Fibroblast of peridontal ligament (primary cell): ENCODE measurements around the gene TSPEAR.
"Not testable (repeated sequence)": the region's sequence is repeated elsewhere in the genome, so short reads cannot be mapped to it uniquely, and the experiment has no call there.

Source experiments
- DNase-seq: peaks from one replicate; pipeline ENCODE4 v3.0.0-alpha.2; 2010; ENCODE audit errors: extremely low read depth

Gene TSPEAR

GRCh38 chr21:44684077-44684476 is 27.3 kb downstream of the TSPEAR start:
- DNase-seq = no peak

GRCh38 chr21:44682580-44683151 is 28.7 kb downstream of the TSPEAR start:
- no peak for DNase-seq

- DNase-seq = no peak
Observed at GRCh38 chr21:44681861-44682579, 29.4 kb downstream of the TSPEAR start, which contains the start of gene KRTAP12-1. Gene KRTAP12-1 (minus strand): TSS chr21:44682163. CDS start chr21:44682123, 40 bp downstream.

GRCh38 chr21:44681152-44681551 is 30.2 kb downstream of the TSPEAR start:
- no peak for DNase-seq

- no peak for DNase-seq
Observed at GRCh38 chr21:44677881-44678280, 33.5 kb downstream of the TSPEAR start.

- DNase-seq = no peak
Observed at GRCh38 chr21:44671911-44672310, 39.5 kb downstream of the TSPEAR start.

- DNase-seq = no peak
Observed at GRCh38 chr21:44670642-44671432, 40.5 kb downstream of the TSPEAR start.

GRCh38 chr21:44667612-44668011 is 43.8 kb downstream of the TSPEAR start:
- no peak for DNase-seq

GRCh38 chr21:44666401-44667320 is 44.7 kb downstream of the TSPEAR start, which contains the start of gene KRTAP12-2:
Gene KRTAP12-2 (minus strand): TSS chr21:44666927. CDS start chr21:44666886, 41 bp downstream.
- DNase-seq = no peak

GRCh38 chr21:44664691-44665090 is 46.7 kb downstream of the TSPEAR start:
- DNase-seq = no peak

GRCh38 chr21:44661567-44661966 is 49.8 kb downstream of the TSPEAR start:
- not testable (repeated sequence) for DNase-seq

GRCh38 chr21:44658913-44659595 is 52.3 kb downstream of the TSPEAR start:
- DNase-seq = no peak

- no peak for DNase-seq
Observed at GRCh38 chr21:44658541-44658910, 52.8 kb downstream of the TSPEAR start.

GRCh38 chr21:44657635-44658540 is 53.5 kb downstream of the TSPEAR start, which contains the start of gene KRTAP12-3:
Gene KRTAP12-3 (plus strand): TSS chr21:44657932. CDS start chr21:44657980, 48 bp downstream.
- DNase-seq = no peak

- no peak for DNase-seq
Observed at GRCh38 chr21:44656868-44657267, 54.5 kb downstream of the TSPEAR start.

GRCh38 chr21:44654576-44655175 is 56.7 kb downstream of the TSPEAR start, which contains the start of gene KRTAP12-4:
Gene KRTAP12-4 (minus strand): TSS chr21:44654659. CDS start chr21:44654614, 45 bp downstream.
- DNase-seq = no peak

- DNase-seq = no peak
Observed at GRCh38 chr21:44653656-44654575, 57.5 kb downstream of the TSPEAR start.

- no peak for DNase-seq
Observed at GRCh38 chr21:44653123-44653522, 58.2 kb downstream of the TSPEAR start.
